Body of pancreas (tissue), 4 donors: Measurements from ENCODE around the gene IKBKE. TPM values are rescaled to one million over a fixed set of nuclear protein-coding genes. Genes with fewer than 3 reads are reported as not detected.

ENCODE experiments used
- ATAC-seq: fragments of 150-250 bp; one replicate; pipeline ENCODE4 v1.9.1; 2016
- DNase-seq, 4 donors: peaks; one replicate each; pipeline ENCODE4 v3.0.0-alpha.2; 2019
- H3K27ac ChIP-seq, 4 donors: fragments of 200-600 bp; sonication (generic); 1 replicate in 3 of 4; 2 replicates in 1 of 4; pipeline versions ENCODE4 v1.5.1 to v1.6.1; 2016 to 2019; ENCODE audit warnings: mild to moderate bottlenecking in 1 of 4, mixed read lengths in 1 of 4, moderate library complexity in 1 of 4
- H3K27me3 ChIP-seq, 2 donors: fragments of 200-600 bp; sonication (generic); one replicate each; pipeline ENCODE4 v1.6.0; 2016; ENCODE audit warnings: mild to moderate bottlenecking in 1 of 2
- H3K36me3 ChIP-seq, 2 donors: fragments of 200-600 bp; sonication (generic); replicated peaks in 1 of 2; 2 replicates each; pipeline ENCODE4 v1.5.1; 2016; ENCODE audit warnings: low read depth in 2 of 2; ENCODE audit not compliant: insufficient read depth in 1 of 2
- H3K4me1 ChIP-seq: fragments of 200-600 bp; sonication (generic); one replicate; pipeline ENCODE4 v1.6.0; 2016
- H3K4me3 ChIP-seq, 2 donors: fragments of 200-600 bp; sonication (generic); 1 replicate in 1 of 2; 2 replicates in 1 of 2; pipeline ENCODE4 v1.5.1; 2016 to 2019
- H3K9me3 ChIP-seq, 3 donors: fragments of 200-600 bp; sonication (generic); 1 replicate in 2 of 3; 2 replicates in 1 of 3; pipeline ENCODE4 v1.5.1; 2016
- POLR2A ChIP-seq, 3 donors: fragments of 450-650 bp; IDR thresholded peaks; one replicate each; pipeline ENCODE4 v1.6.1; 2016; ENCODE audit warnings: antibody characterized with exemption in 3 of 3, mild to moderate bottlenecking in 2 of 3
- WGBS, 2 donors: methylation state at CpG; one replicate each; pipeline ENCODE4 v1.1.5; 2017; 5-methylcytosine and 5-hydroxymethylcytosine counted together
- intact Hi-C: fragments of 100-400 bp; cut with DNase I; formaldehyde crosslinking; loops from one replicate; pipeline ENCODE4 v1.15.1; 2023
- total RNA-seq, 2 donors: library from RNA; depleted of rRNA; stranded (reverse); fragments of >200 nt; gene quantifications; one replicate each; pipeline ENCODE4 v1.1.0, GENCODE V29; 2016
- TF ChIP-seq, protein P1 (sequence below), 7 experiments: fragments of 450-650 bp in 4 of 7; fragments of 200-600 bp in 3 of 7; sonication (generic) in 3 of 7; IDR thresholded peaks; one replicate each; pipeline ENCODE4 v1.5.1; 2016 to 2019; ENCODE audit warnings: antibody characterized with exemption in 7 of 7

The IKBKE gene
- total RNA-seq, 2 donors from 2014 or later, result 5.4 to 10.2 TPM

DNA sequence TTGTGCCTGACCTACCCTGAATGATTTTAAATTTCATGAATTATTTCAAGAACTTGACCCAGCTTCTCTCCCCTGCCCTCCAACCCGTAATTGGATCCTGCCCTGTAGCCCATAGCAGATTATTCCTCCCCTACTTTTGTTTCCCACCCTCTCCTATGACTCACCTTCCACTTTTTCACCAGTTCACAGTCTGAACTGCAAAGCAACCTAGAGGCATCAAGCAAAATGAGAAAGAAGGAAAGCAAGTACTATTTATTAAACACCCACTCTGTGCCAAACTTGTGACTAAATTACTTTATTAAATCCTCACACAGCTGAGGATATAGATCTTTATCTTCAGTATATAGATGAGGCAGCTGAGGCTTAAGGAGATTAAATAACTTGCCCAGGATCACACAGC lies 20.7 kb upstream of the IKBKE start:
- 21 to 77% methylated on average over 1 of the region's 1 CpG for WGBS, 2 donors
- no peak overlapping the region for H3K4me3 ChIP-seq
- intact Hi-C loops, result no loop called here
- H3K27me3 ChIP-seq, result no peaks in the 10 kb centered on the region
- H3K4me1 ChIP-seq, result peaks cover 11% of the 10 kb centered on the region
- H3K27ac ChIP-seq, result no peak overlapping the region
- no peak for DNase-seq
- H3K36me3 ChIP-seq, result no peaks in the 10 kb centered on the region
- TF ChIP-seq, protein P1, sequence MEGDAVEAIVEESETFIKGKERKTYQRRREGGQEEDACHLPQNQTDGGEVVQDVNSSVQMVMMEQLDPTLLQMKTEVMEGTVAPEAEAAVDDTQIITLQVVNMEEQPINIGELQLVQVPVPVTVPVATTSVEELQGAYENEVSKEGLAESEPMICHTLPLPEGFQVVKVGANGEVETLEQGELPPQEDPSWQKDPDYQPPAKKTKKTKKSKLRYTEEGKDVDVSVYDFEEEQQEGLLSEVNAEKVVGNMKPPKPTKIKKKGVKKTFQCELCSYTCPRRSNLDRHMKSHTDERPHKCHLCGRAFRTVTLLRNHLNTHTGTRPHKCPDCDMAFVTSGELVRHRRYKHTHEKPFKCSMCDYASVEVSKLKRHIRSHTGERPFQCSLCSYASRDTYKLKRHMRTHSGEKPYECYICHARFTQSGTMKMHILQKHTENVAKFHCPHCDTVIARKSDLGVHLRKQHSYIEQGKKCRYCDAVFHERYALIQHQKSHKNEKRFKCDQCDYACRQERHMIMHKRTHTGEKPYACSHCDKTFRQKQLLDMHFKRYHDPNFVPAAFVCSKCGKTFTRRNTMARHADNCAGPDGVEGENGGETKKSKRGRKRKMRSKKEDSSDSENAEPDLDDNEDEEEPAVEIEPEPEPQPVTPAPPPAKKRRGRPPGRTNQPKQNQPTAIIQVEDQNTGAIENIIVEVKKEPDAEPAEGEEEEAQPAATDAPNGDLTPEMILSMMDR (IDR thresholded peaks at IDR 0.05), result no peak
- no peak for TF ChIP-seq POLR2A (IDR thresholded peaks at IDR 0.05)
- H3K9me3 ChIP-seq, result no peaks in the 10 kb centered on the region
- ATAC-seq, result no peak

DNA sequence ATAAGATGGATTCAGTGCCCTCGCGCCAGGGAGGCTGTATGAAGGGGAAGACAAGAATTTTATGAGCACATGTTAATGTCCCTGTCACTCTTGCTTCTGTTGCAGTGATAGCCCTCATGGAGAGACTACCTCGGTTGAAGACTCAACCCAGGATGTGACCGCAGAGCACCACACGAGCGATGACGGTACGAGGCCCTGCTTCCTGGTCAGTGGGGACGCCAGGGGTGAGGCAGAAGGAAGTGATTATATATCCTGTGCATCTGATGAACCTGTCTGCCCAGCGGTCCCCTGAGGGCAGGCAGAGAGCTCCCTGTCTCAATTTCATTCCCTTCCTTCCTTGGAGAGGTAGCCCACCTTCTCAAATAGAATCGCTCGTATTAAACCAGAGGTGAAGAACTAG lies 20.0 kb upstream of the IKBKE start:
- Histone ChIP-seq H3K36me3 (no peaks in the 10 kb centered on the region), H3K4me1 (peaks cover 5% of the 10 kb centered on the region), H3K4me3 (no peak overlapping the region), H3K9me3 (no peaks in the 10 kb centered on the region), H3K27ac (no peak overlapping the region), H3K27me3 (no peaks in the 10 kb centered on the region)
- 89 to 97% methylated on average over 12 of the region's 12 CpGs for WGBS, 2 donors
- no peak for TF ChIP-seq POLR2A (IDR thresholded peaks at IDR 0.05)
- TF ChIP-seq, protein P1 (IDR thresholded peaks at IDR 0.05), result no peak
- intact Hi-C loops, result no loop called here
- DNase-seq (no peak), ATAC-seq (no peak)

DNA sequence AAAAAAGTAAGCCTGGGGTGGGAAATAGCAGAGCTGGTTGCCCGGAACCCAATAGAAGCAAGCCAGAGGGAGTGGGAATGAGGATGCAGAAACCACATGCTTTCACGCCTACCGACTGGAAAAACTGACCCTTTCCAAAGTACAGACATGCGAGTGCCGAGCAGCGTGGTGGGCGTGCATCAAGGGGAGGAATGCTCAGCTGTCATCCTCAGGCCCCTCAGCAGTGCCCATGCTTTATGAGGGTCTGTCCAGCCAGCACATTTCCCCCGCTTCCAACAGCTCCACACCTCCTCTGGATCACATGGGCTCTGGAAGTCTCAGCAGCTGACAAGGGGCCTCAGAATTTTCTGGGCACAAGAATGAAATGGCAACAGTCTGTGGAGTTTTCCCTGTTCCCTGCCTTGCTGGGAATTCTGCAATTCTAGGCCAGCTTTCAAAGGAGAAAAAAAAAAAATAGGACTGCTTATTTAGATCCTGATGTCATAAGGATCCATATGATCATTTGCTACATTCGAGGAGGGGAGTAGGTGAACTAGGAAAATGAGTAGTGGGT lies 19.1 kb upstream of the IKBKE start:
- Histone ChIP-seq H3K4me3 (no peak overlapping the region), H3K27me3 (no peaks in the 10 kb centered on the region), H3K4me1 (peaks cover 9% of the 10 kb centered on the region), H3K27ac (no peak overlapping the region), H3K9me3 (no peaks in the 10 kb centered on the region), H3K36me3 (no peaks in the 10 kb centered on the region)
- 82% methylated on average over 9 of the region's 9 CpGs for WGBS, 2 donors
- intact Hi-C loops, result no loop called here
- TF ChIP-seq POLR2A (IDR thresholded peaks at IDR 0.05), result no peak
- TF ChIP-seq, protein P1 (IDR thresholded peaks at IDR 0.05), result no peak
- DNase-seq (no peak), ATAC-seq (no peak)

DNA sequence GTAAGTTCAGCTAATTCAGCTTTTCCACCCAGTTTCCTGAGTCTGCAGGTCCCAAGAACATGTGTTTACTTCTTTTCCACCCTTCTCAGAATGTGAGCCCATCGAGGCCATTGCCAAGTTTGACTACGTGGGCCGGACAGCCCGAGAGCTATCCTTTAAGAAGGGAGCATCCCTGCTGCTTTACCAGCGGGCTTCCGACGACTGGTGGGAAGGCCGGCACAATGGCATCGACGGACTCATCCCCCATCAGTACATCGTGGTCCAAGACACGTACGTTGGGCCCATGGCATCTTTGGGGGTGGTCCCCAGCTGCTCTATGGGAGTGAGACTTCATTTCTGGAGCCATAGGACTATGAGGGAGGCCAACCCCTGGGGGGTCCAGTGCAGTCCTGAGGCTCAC lies 17.2 kb upstream of the IKBKE start:
- ATAC-seq (no peak), DNase-seq (no peak)
- TF ChIP-seq, protein P1 (IDR thresholded peaks at IDR 0.05), result no peak
- TF ChIP-seq POLR2A (IDR thresholded peaks at IDR 0.05), result no peak
- Histone ChIP-seq H3K4me1 (peaks cover 18% of the 10 kb centered on the region), H3K27me3 (no peaks in the 10 kb centered on the region), H3K27ac (no peak overlapping the region), H3K9me3 (no peaks in the 10 kb centered on the region), H3K36me3 (no peaks in the 10 kb centered on the region), H3K4me3 (no peak overlapping the region)
- 88 to 90% methylated on average over 4 to 13 of the region's 13 CpGs for WGBS, 2 donors
- intact Hi-C loops, result no loop called here

DNA sequence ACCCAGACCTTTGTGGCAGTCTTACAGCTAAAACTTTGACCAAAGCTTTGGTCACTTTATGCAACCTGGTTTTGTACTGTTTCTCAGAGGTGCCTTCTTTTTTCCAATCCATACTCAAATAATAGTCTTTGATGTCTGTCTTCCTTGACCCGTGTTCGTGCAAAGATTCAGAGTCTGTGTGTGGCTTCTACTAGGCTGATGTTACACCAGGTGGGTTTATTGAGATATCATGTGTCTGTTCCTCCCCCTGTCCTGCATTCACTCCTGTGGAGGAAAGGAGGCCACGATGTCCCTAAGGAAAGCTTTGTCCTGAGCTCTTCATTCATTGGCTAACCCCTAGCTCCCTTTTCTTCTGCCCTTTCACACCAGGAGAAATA lies 15.0 kb upstream of the IKBKE start:
- Histone ChIP-seq H3K27ac (peak overlapping the region in 1 of 4 donors; percentile 5), H3K9me3 (no peaks in the 10 kb centered on the region), H3K4me1 (peaks cover 18% of the 10 kb centered on the region), H3K36me3 (no peaks in the 10 kb centered on the region), H3K27me3 (no peaks in the 10 kb centered on the region), H3K4me3 (no peak overlapping the region)
- no peak for DNase-seq
- intact Hi-C loops, result no loop called here
- TF ChIP-seq POLR2A (IDR thresholded peaks at IDR 0.05), result no peak
- TF ChIP-seq, protein P1 (IDR thresholded peaks at IDR 0.05), result no peak
- 76 to 77% methylated on average over 3 of the region's 3 CpGs for WGBS, 2 donors
- ATAC-seq, result no peak
